ENCODE results near the gene GOLGA8K. TPM values are rescaled to one million over a fixed set of nuclear protein-coding genes. Genes with fewer than 3 reads are reported as not detected.
"Not testable (repeated sequence)": the region's sequence is repeated elsewhere in the genome, so short reads cannot be mapped to it uniquely, and the experiment has no call there.

The GOLGA8K gene
- total and polyA plus RNA-seq, 2 of the 8 experiments (the other 6 are each of a cell fraction or from before 2014, with no cell fraction given): 0.47 to 1.3 TPM

- FAIRE-seq; H3K4me1 ChIP-seq (replicated peaks in 1 of 4; ENCODE audit: control insufficient read depth in 3 of 4, insufficient read depth in 4 of 4, low read length in 3 of 4); H3K18ac ChIP-seq (ENCODE audit: extremely low read depth, low read length): not testable (repeated sequence)
These were observed 57.0 kb downstream of the GOLGA8K start for GRCh38 chr15:32345978-32346547.

GRCh38 chr15:32343921-32344320 lies 59.2 kb downstream of the GOLGA8K start:
- H3K23me2 ChIP-seq (ENCODE audit: low read depth, low read length); H3K9me3 ChIP-seq (ENCODE audit: insufficient read depth in 2 of 2, low read depth in 1 of 2, low read length in 1 of 2); H4K8ac ChIP-seq (ENCODE audit: extremely low read depth, insufficient read depth, low read length); H2AK5ac ChIP-seq (ENCODE audit: low read depth, low read length); CTCF ChIA-PET (ENCODE audit: partially characterized antibody); DNase-seq (ENCODE audit: low read depth in 1 of 2, low spot score in 2 of 2); H4K20me1 ChIP-seq (replicated peaks in 1 of 2; ENCODE audit: control insufficient read depth in 1 of 2, insufficient read depth in 2 of 2, low read length in 2 of 2); H2AFZ ChIP-seq (ENCODE audit: low read length); H3K27ac ChIP-seq (ENCODE audit: low read depth, low read length); H3K14ac ChIP-seq (ENCODE audit: insufficient read length); POLR2A ChIA-PET (ENCODE audit: partially characterized antibody); H2BK12ac ChIP-seq (ENCODE audit: low read depth, low read length); H2BK15ac ChIP-seq (ENCODE audit: low read length); H2BK120ac ChIP-seq (replicated peaks; ENCODE audit: low read depth, low read length); H4K5ac ChIP-seq (ENCODE audit: insufficient read length, low read depth, low read length); H3K36me3 ChIP-seq (ENCODE audit: control insufficient read depth in 2 of 4, insufficient read depth in 4 of 4, low read length in 3 of 4); H3K79me1 ChIP-seq (ENCODE audit: low read depth, low read length); H2BK5ac ChIP-seq (ENCODE audit: low read depth, low read length); H3K23ac ChIP-seq (ENCODE audit: insufficient read length); H3K4me2 ChIP-seq (ENCODE audit: insufficient read depth in 1 of 2, low read depth in 2 of 2, low read length in 2 of 2); H3K9ac ChIP-seq (replicated peaks in 1 of 4; ENCODE audit: extremely low read depth in 1 of 4, low read depth in 3 of 4, low read length in 3 of 4); H3K56ac ChIP-seq (replicated peaks; ENCODE audit: insufficient read length, low read depth, low read length); FAIRE-seq; H4K91ac ChIP-seq (replicated peaks; ENCODE audit: insufficient read length, low read length); H3K79me2 ChIP-seq (ENCODE audit: control insufficient read depth in 1 of 2, insufficient read depth in 2 of 2, low read length in 2 of 2); H3K4me3 ChIP-seq (ENCODE audit: extremely low read depth in 1 of 4, insufficient read depth in 2 of 4, low read depth in 3 of 4, low read length in 4 of 4); H3K4ac ChIP-seq (replicated peaks; ENCODE audit: insufficient read length, low read depth, low read length); H3K18ac ChIP-seq (ENCODE audit: extremely low read depth, low read length); H2BK20ac ChIP-seq (ENCODE audit: low read length); H3K4me1 ChIP-seq (replicated peaks in 1 of 4; ENCODE audit: control insufficient read depth in 3 of 4, insufficient read depth in 4 of 4, low read length in 3 of 4): not testable (repeated sequence)
- H3K27me3 ChIP-seq (replicated peaks in 1 of 4; ENCODE audit: control insufficient read depth in 3 of 4, extremely low read depth in 1 of 4, insufficient read depth in 3 of 4, low read length in 3 of 4): peaks cover 2 to 13% (median 7%) of the 10 kb centered on the region in 4 experiments; a peak in 6 of 7 replicates
- 65% methylated on average over 1 of the region's 3 CpGs; no CpG with 5 or more reads in 1 of the 2 experiments for WGBS, 2 experiments (ENCODE audit: extremely low coverage in 1 of 2, insufficient coverage in 1 of 2, insufficient read length in 1 of 2, insufficient replicate concordance in 2 of 2, low coverage in 1 of 2, low lambda C conversion rate in 2 of 2, missing lambda C conversion rate in 1 of 2)

More at GRCh38 chr15:32345978-32346547, 57.0 kb downstream of the GOLGA8K start:
- H3K4ac ChIP-seq (replicated peaks; ENCODE audit: insufficient read length, low read depth, low read length); POLR2A ChIA-PET (ENCODE audit: partially characterized antibody); H3K79me2 ChIP-seq (ENCODE audit: control insufficient read depth in 1 of 2, insufficient read depth in 2 of 2, low read length in 2 of 2); H2BK12ac ChIP-seq (ENCODE audit: low read depth, low read length); H3K27ac ChIP-seq (ENCODE audit: low read depth, low read length); H3K9me3 ChIP-seq (ENCODE audit: insufficient read depth in 2 of 2, low read depth in 1 of 2, low read length in 1 of 2); H4K8ac ChIP-seq (ENCODE audit: extremely low read depth, insufficient read depth, low read length); H2AFZ ChIP-seq (ENCODE audit: low read length); H2AK5ac ChIP-seq (ENCODE audit: low read depth, low read length); H3K36me3 ChIP-seq (ENCODE audit: control insufficient read depth in 2 of 4, insufficient read depth in 4 of 4, low read length in 3 of 4); H2BK20ac ChIP-seq (ENCODE audit: low read length); H3K23ac ChIP-seq (ENCODE audit: insufficient read length); H3K14ac ChIP-seq (ENCODE audit: insufficient read length); H3K23me2 ChIP-seq (ENCODE audit: low read depth, low read length); H2BK120ac ChIP-seq (replicated peaks; ENCODE audit: low read depth, low read length); DNase-seq (ENCODE audit: low read depth in 1 of 2, low spot score in 2 of 2); H3K56ac ChIP-seq (replicated peaks; ENCODE audit: insufficient read length, low read depth, low read length); H4K5ac ChIP-seq (ENCODE audit: insufficient read length, low read depth, low read length); H4K91ac ChIP-seq (replicated peaks; ENCODE audit: insufficient read length, low read length); CTCF ChIA-PET (ENCODE audit: partially characterized antibody); H2BK5ac ChIP-seq (ENCODE audit: low read depth, low read length); H3K9ac ChIP-seq (replicated peaks in 1 of 4; ENCODE audit: extremely low read depth in 1 of 4, low read depth in 3 of 4, low read length in 3 of 4); H3K79me1 ChIP-seq (ENCODE audit: low read depth, low read length); H4K20me1 ChIP-seq (replicated peaks in 1 of 2; ENCODE audit: control insufficient read depth in 1 of 2, insufficient read depth in 2 of 2, low read length in 2 of 2); H2BK15ac ChIP-seq (ENCODE audit: low read length): not testable (repeated sequence)
- peak overlapping the region in 1 of 4 experiments; percentile 45; a peak in 1 of 8 replicates for H3K4me3 ChIP-seq (ENCODE audit: extremely low read depth in 1 of 4, insufficient read depth in 2 of 4, low read depth in 3 of 4, low read length in 4 of 4)
- H3K4me2 ChIP-seq (ENCODE audit: insufficient read depth in 1 of 2, low read depth in 2 of 2, low read length in 2 of 2): peak overlapping the region in 1 of 2 experiments; percentile 42; a peak in 3 of 4 replicates
- H3K27me3 ChIP-seq (replicated peaks in 1 of 4; ENCODE audit: control insufficient read depth in 3 of 4, extremely low read depth in 1 of 4, insufficient read depth in 3 of 4, low read length in 3 of 4): peaks cover 2 to 13% (median 7%) of the 10 kb centered on the region in 4 experiments; a peak in 6 of 7 replicates
- 0% methylated on average over 7 of the region's 46 CpGs; no CpG with 5 or more reads in 1 of the 2 experiments for WGBS, 2 experiments (ENCODE audit: extremely low coverage in 1 of 2, insufficient coverage in 1 of 2, insufficient read length in 1 of 2, insufficient replicate concordance in 2 of 2, low coverage in 1 of 2, low lambda C conversion rate in 2 of 2, missing lambda C conversion rate in 1 of 2)

Data from H1 (cell line).